Left ventricle myocardium inferior (tissue), 1 donor: ENCODE results near the gene XIST. TPM values are rescaled to one million over a fixed set of nuclear protein-coding genes. Genes with fewer than 3 reads are reported as not detected.
"Not testable (repeated sequence)": the region's sequence is repeated elsewhere in the genome, so short reads cannot be mapped to it uniquely, and the experiment has no call there.

Experiments used
- DNase-seq: peaks from one replicate; pipeline ENCODE4 v3.0.0-alpha.2; 2020
- H3K27ac ChIP-seq: fragments of 200-600 bp; replicated peaks from 2 replicates; pipeline ENCODE4 v1.8.0; 2021
- H3K27me3 ChIP-seq: fragments of 200-600 bp; 2 replicates; pipeline ENCODE4 v1.8.0; 2021; ENCODE audit warnings: low read depth
- H3K36me3 ChIP-seq: fragments of 200-600 bp; 2 replicates; pipeline ENCODE4 v1.8.0; 2021
- H3K4me1 ChIP-seq: fragments of 200-600 bp; 2 replicates; pipeline ENCODE4 v1.8.0; 2021
- H3K4me3 ChIP-seq: fragments of 200-600 bp; 2 replicates; pipeline ENCODE4 v1.8.0; 2021; ENCODE audit warnings: mild to moderate bottlenecking, moderate library complexity
- H3K9me3 ChIP-seq: fragments of 200-600 bp; replicated peaks from 2 replicates; pipeline ENCODE4 v1.8.0; 2021
- intact Hi-C: fragments of 100-400 bp; cut with micrococcal nuclease; formaldehyde crosslinking; loops from one replicate; pipeline ENCODE4 v1.11.0; 2022
- long read RNA-seq: library from polyadenylated mRNA; unstranded; transcript quantifications from one replicate; pipeline ENCODE4 v2.0.0, GENCODE V29; 2021
- total RNA-seq: library from RNA; stranded (reverse); fragmentation: NEBNext Ultra II Directional; extraction: Animal tissue kit (Norgen Biotek cat#: 25700); gene quantifications from one replicate; pipeline ENCODE4 v1.2.1, GENCODE V29; 2021
- TF ChIP-seq, protein P1 (sequence below): fragments of 200-600 bp; IDR thresholded peaks from 2 replicates; pipeline ENCODE4 v1.8.0; 2021; ENCODE audit warnings: antibody characterized with exemption, mild to moderate bottlenecking, borderline replicate concordance
- donor health status: DM: no; HTN: yes; CAD: no; lungs with severe emphysema.

XIST gene
- 0.27 TPM for total RNA-seq
- long read RNA-seq, partial matches to known transcripts: 0 of 1 reads
- long read RNA-seq, other reads (novel, unspliced or antisense): 1 of 1 reads

DNA sequence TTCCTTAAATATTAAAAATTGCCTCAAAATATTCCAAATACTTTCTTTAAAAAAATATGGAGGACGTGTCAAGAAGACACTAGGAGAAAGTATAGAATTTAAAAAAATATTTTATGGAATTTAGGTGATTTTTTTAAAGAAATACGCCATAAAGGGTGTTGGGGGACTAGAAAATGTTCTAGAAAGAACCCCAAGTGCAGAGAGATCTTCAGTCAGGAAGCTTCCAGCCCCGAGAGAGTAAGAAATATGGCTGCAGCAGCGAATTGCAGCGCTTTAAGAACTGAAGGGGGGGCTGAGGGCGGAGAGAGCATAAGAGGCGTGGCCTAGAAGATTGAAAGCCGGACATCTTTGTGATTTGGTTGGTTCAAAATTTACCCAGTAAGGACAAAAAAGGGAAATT is at the start of gene XIST:
XIST (minus strand) TSS at position 248 of the 400 bp plus-strand sequence.
- intact Hi-C loops: no loop called here
- H3K4me3 ChIP-seq: no peak within 1 kb of the TSS
- DNase-seq: no peak

GRCh38 chrX:73898315-73898714 is 45.8 kb upstream of the XIST start:
- H3K27me3 ChIP-seq, H3K36me3 ChIP-seq, H3K9me3 ChIP-seq, intact Hi-C loops, H3K27ac ChIP-seq, H3K4me1 ChIP-seq, H3K4me3 ChIP-seq, DNase-seq: not testable (repeated sequence)

More for the DNA sequence above, at the start of gene XIST:
- Histone ChIP-seq H3K9me3 (no peaks in the 10 kb centered on the region), H3K36me3 (no peaks in the 10 kb centered on the region), H3K27ac (no peak within 1 kb of the TSS), H3K27me3 (no peaks in the 10 kb centered on the region), H3K4me1 (no peaks in the 10 kb centered on the region)
- TF ChIP-seq, protein P1, sequence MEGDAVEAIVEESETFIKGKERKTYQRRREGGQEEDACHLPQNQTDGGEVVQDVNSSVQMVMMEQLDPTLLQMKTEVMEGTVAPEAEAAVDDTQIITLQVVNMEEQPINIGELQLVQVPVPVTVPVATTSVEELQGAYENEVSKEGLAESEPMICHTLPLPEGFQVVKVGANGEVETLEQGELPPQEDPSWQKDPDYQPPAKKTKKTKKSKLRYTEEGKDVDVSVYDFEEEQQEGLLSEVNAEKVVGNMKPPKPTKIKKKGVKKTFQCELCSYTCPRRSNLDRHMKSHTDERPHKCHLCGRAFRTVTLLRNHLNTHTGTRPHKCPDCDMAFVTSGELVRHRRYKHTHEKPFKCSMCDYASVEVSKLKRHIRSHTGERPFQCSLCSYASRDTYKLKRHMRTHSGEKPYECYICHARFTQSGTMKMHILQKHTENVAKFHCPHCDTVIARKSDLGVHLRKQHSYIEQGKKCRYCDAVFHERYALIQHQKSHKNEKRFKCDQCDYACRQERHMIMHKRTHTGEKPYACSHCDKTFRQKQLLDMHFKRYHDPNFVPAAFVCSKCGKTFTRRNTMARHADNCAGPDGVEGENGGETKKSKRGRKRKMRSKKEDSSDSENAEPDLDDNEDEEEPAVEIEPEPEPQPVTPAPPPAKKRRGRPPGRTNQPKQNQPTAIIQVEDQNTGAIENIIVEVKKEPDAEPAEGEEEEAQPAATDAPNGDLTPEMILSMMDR: no peak

DNA sequence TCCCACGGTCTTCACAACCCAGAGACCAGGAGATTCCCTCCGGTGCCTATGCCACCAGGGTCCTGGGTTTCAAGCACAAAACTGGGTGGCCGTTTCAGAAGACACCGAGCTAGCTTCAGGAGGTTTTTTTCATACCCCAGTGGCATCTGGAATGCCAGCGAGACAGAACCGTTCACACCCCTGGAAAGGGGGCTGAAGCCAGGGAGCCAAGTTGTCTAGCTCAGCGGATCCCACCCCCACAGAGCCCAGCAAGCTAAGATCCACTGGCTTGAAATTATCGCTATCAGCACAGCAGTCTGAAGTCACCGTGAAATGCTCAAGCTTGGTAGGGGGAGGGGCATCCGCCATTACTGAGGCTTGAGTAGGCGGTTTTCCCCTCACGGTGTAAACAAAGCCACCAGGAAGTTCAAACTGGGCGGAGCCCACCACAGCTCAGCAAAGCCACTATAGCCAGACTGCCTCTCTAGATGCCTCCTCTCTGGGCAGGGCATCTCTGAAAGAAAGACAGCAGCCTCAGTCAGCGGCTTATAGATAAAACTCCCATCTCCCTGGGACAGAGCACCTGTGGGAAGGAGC is 40.1 kb upstream of the XIST start:
- H3K9me3 ChIP-seq, H3K27me3 ChIP-seq, H3K27ac ChIP-seq, DNase-seq, intact Hi-C loops, H3K36me3 ChIP-seq, H3K4me3 ChIP-seq, H3K4me1 ChIP-seq: not testable (repeated sequence)

GRCh38 chrX:73882260-73882659 is 29.7 kb upstream of the XIST start:
- DNase-seq, intact Hi-C loops: not testable (repeated sequence)

DNA sequence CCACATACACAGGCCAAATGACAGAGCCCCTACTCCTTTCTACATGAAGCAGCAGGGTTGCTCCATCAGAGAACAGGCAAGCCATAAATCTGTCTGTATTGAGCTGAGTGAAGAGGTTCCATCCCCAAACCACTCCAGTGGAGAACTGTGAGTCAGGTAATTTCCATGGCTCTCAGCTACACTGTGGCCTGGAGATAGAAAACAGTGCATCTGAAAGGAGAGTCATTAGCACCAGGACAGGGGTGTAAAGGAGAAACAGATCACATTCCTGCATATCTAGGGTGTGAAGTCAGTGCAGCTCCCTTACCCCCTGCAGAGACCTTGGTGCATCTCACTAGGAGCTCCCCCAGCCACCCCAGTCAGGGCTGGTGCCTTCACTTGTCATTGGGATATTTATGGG is 25.2 kb upstream of the XIST start:
- TF ChIP-seq, protein P1: no peak
- H3K36me3 ChIP-seq: no peaks in the 10 kb centered on the region
- H3K4me1 ChIP-seq: no peaks in the 10 kb centered on the region
- intact Hi-C loops: no loop called here
- no peak for DNase-seq
- no peak overlapping the region for H3K27ac ChIP-seq
- H3K27me3 ChIP-seq: no peaks in the 10 kb centered on the region
- no peak overlapping the region for H3K4me3 ChIP-seq
- peaks cover 22% of the 10 kb centered on the region for H3K9me3 ChIP-seq

More at GRCh38 chrX:73882260-73882659, 29.7 kb upstream of the XIST start:
- peaks cover 28% of the 10 kb centered on the region for H3K9me3 ChIP-seq
- H3K27ac ChIP-seq, H3K27me3 ChIP-seq, H3K4me1 ChIP-seq, H3K36me3 ChIP-seq, H3K4me3 ChIP-seq: not testable (repeated sequence)

GRCh38 chrX:73876911-73877310 is 24.4 kb upstream of the XIST start:
- no peak for DNase-seq
- H3K36me3 ChIP-seq: no peaks in the 10 kb centered on the region
- no peaks in the 10 kb centered on the region for H3K4me1 ChIP-seq
- no peaks in the 10 kb centered on the region for H3K27me3 ChIP-seq
- TF ChIP-seq, protein P1: no peak
- peaks cover 22% of the 10 kb centered on the region for H3K9me3 ChIP-seq
- no peak overlapping the region for H3K27ac ChIP-seq
- no peak overlapping the region for H3K4me3 ChIP-seq
- intact Hi-C loops: no loop called here

- Histone ChIP-seq H3K9me3 (no peaks in the 10 kb centered on the region), H3K36me3 (no peaks in the 10 kb centered on the region), H3K27ac (no peak overlapping the region), H3K27me3 (no peaks in the 10 kb centered on the region), H3K4me3 (no peak overlapping the region), H3K4me1 (no peaks in the 10 kb centered on the region)
- intact Hi-C loops: no loop called here
- TF ChIP-seq, protein P1: no peak
- no peak for DNase-seq
Measured at GRCh38 chrX:73868916-73869315, 16.4 kb upstream of the XIST start.
